GM06990 (cell line): ENCODE data around the gene TRIM29.

Experiments used
- DNase-seq: peaks from one replicate; pipeline ENCODE4 v3.0.0-alpha.2; 2011; ENCODE audit not compliant: insufficient read length; ENCODE audit errors: extremely low read depth
- H3K27me3 ChIP-seq: replicated peaks from 2 replicates; pipeline ENCODE4 v1.6.0; 2011; ENCODE audit warnings: low read length; ENCODE audit not compliant: control insufficient read depth, insufficient read depth
- H3K36me3 ChIP-seq: 2 replicates; pipeline ENCODE4 v1.5.1; 2011; ENCODE audit warnings: low read length; ENCODE audit not compliant: control insufficient read depth, insufficient read depth
- H3K4me3 ChIP-seq: replicated peaks from 2 replicates; pipeline ENCODE4 v1.5.1; 2011; ENCODE audit warnings: low read depth, mild to moderate bottlenecking, control low read depth, low read length
- CTCF ChIP-seq: IDR thresholded peaks from 2 replicates; pipeline ENCODE4 v1.5.1; 2011; ENCODE audit warnings: low read length, control low read depth, mild to moderate bottlenecking, inconsistent platforms; ENCODE audit not compliant: insufficient read depth, poor library complexity, severe bottlenecking

Gene TRIM29

GRCh38 chr11:120091121-120091520, 46.8 kb downstream of the TRIM29 start:
- no peaks in the 10 kb centered on the region for H3K36me3 ChIP-seq
- no peak for DNase-seq

DNA sequence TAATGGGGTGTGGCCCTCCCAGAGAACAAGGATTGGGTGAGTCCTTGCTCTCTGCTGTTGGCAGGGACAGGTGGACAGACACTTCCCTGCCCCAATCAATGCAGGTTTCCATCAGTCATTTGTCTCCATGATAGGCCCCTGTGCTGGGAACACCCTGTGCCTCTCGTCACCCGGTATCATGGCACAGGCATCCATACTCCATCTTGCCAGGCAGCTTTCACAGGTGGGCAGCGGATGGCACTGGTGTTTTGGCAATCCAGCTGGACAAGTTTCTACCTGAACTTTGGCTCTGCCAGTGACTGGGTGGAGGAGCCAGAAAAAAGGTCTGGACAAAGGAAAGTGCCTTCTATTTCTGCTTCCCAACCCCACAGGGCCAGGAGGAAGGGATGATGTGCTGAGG, 47.5 kb downstream of the TRIM29 start:
- no peak for DNase-seq
- no peak for TF ChIP-seq CTCF
- no peaks in the 10 kb centered on the region for H3K36me3 ChIP-seq
- H3K4me3 ChIP-seq: no peak overlapping the region
- peaks cover 3% of the 10 kb centered on the region for H3K27me3 ChIP-seq

More at GRCh38 chr11:120091121-120091520, 46.8 kb downstream of the TRIM29 start:
- Histone ChIP-seq H3K27me3 (peaks cover 3% of the 10 kb centered on the region), H3K4me3 (no peak overlapping the region)
- no peak for TF ChIP-seq CTCF

DNA sequence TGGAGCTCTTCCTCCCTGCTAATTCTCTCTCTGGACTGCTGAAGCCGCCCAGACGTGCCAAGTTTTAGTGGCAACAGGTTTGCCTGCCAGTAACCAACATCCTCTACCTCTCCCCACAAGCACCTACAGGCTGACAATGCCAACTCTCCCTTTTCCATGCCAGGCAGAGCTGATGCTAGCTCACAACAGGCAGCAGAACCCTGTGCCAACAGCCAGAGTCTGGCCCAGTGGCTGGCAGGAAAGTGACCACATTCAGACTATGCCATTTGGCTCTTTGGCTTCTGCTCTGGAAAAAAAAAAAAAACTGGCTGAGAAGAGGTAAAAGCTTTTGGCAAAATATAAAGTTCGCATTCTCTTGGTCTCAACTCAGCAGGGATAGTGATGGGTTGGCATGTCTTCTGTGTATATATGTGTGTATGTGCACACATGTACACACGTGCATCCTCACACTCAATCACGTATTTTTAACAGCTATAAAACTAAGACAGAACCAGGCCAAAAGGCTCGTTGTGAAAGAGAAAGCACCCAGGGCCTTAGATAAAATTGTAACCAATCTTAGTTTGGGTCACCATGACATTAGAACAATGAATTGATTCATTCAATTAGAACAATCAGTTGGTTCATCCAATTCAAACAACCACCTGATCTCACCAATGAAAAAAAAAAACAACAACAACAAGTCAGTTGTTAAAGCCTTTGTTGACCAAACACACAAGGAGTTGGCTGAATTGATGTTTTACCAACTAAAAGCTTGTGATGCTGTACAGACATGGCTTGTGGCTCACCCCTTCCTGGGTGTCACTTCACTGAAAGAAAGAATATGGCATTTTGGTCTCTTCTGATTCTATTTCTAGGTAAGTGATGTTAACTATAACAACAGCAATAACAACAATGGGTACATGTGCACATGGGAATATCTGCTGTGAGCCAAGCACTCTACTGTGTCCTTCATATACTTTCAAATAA, 48.6 kb downstream of the TRIM29 start:
- Histone ChIP-seq H3K36me3 (no peaks in the 10 kb centered on the region), H3K27me3 (peaks cover 2% of the 10 kb centered on the region; the same call in 1 of the 2 replicates), H3K4me3 (no peak overlapping the region)
- no peak for TF ChIP-seq CTCF
- no peak for DNase-seq

DNA sequence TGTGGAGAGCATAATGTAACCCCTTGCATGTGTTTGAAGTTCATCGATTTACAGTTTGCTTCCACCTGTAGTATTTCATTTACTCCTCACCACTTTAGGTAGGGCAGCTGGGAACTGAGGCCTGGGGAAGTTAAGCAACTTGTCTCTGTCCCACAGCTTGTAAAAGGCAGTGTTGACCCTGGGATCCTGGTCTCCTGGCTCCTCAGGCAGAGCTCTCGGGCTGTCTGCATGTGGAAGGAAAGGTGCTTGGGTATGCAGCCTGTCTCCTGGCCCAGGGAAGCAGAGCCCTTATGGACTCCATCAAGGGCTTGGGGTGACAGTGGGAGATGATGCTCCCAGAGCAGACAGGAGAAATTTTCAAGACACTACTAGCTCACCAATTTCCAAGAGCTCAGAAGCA, 49.9 kb downstream of the TRIM29 start:
- Histone ChIP-seq H3K4me3 (no peak overlapping the region), H3K36me3 (no peaks in the 10 kb centered on the region), H3K27me3 (peaks cover 2% of the 10 kb centered on the region; the same call in 1 of the 2 replicates)
- DNase-seq: no peak
- no peak for TF ChIP-seq CTCF

GRCh38 chr11:120086651-120087050, 51.3 kb downstream of the TRIM29 start:
- no peak for DNase-seq
- TF ChIP-seq CTCF: no peak
- Histone ChIP-seq H3K36me3 (no peaks in the 10 kb centered on the region), H3K27me3 (peaks cover 2% of the 10 kb centered on the region; the same call in 1 of the 2 replicates), H3K4me3 (no peak overlapping the region)
